ENCODE data around the gene ABR.

The ABR gene

DNA sequence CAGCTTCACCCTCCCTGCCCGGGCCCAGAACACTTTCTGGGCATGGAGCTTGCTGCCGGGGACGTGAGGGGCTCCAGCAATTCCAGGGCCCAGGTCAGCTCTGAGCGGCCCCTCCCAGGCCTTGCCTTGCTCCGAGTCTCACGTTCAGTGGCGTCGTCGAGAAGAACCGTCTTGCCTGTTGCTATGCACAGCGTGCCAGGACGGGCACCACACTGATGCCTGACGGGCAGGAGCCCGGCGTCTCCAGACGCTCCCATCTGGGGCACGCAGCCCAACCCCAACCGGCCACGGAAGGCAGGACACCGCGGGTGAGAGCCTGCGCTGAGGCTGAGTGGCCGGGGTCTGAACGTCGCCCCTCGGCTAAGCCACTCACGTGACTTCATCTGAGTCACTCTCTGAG is 155.7 kb downstream of the ABR start:
- Histone ChIP-seq H3K9me2 (replicated peaks; ENCODE audit: low read depth, low read length) (no peaks in the 10 kb centered on the region), H3K27me3 (ENCODE audit: insufficient read depth, low read length, poor library complexity, severe bottlenecking) (no peaks in the 10 kb centered on the region), H3K4me3 (ENCODE audit: low read length, poor library complexity, severe bottlenecking) (no peak overlapping the region), H2AFZ (ENCODE audit: low read length) (no peak overlapping the region), H3K9ac (ENCODE audit: low read depth, low read length, poor library complexity, severe bottlenecking) (no peak overlapping the region), H3K79me2 (ENCODE audit: insufficient read depth, low read length) (no peaks in the 10 kb centered on the region), H4K20me1 (ENCODE audit: insufficient read depth, low read length, poor library complexity, severe bottlenecking) (no peaks in the 10 kb centered on the region), H3K36me3 (ENCODE audit: insufficient read depth, low read length) (no peaks in the 10 kb centered on the region), H3K4me2 (ENCODE audit: low read depth, low read length, poor library complexity, severe bottlenecking) (no peak overlapping the region), H3K4me1 (ENCODE audit: insufficient read depth, low read length, poor library complexity, severe bottlenecking) (no peaks in the 10 kb centered on the region), H3F3A (ENCODE audit: low read depth) (no peaks in the 10 kb centered on the region), H3K9me3 (ENCODE audit: insufficient read depth, low read depth, low read length) (no peaks in the 10 kb centered on the region)
- TF ChIP-seq CTCF (conservative IDR thresholded peaks at IDR 0.05; ENCODE audit: low read length) (no peak), EZH2phosphoT487 (IDR thresholded peaks at IDR 0.05; ENCODE audit: borderline replicate concordance) (no peak)

GRCh38 chr17:1022278-1023024 is 157.3 kb downstream of the ABR start:
- H4K20me1 ChIP-seq (ENCODE audit: insufficient read depth, low read length, poor library complexity, severe bottlenecking) = no peaks in the 10 kb centered on the region
- H3F3A ChIP-seq (ENCODE audit: low read depth) = no peaks in the 10 kb centered on the region
- no peaks in the 10 kb centered on the region for H3K79me2 ChIP-seq (ENCODE audit: insufficient read depth, low read length)
- no peak overlapping the region for H3K4me3 ChIP-seq (ENCODE audit: low read length, poor library complexity, severe bottlenecking)
- no peaks in the 10 kb centered on the region for H3K36me3 ChIP-seq (ENCODE audit: insufficient read depth, low read length)
- H3K4me2 ChIP-seq (ENCODE audit: low read depth, low read length, poor library complexity, severe bottlenecking) = no peak overlapping the region
- H2AFZ ChIP-seq (ENCODE audit: low read length) = no peak overlapping the region
- no peaks in the 10 kb centered on the region for H3K9me2 ChIP-seq (replicated peaks; ENCODE audit: low read depth, low read length)
- H3K9me3 ChIP-seq (ENCODE audit: insufficient read depth, low read depth, low read length) = no peaks in the 10 kb centered on the region
- H3K27me3 ChIP-seq (ENCODE audit: insufficient read depth, low read length, poor library complexity, severe bottlenecking) = no peaks in the 10 kb centered on the region
- H3K4me1 ChIP-seq (ENCODE audit: insufficient read depth, low read length, poor library complexity, severe bottlenecking) = no peaks in the 10 kb centered on the region
- H3K9ac ChIP-seq (ENCODE audit: low read depth, low read length, poor library complexity, severe bottlenecking) = no peak overlapping the region
- TF ChIP-seq CTCF (conservative IDR thresholded peaks at IDR 0.05; ENCODE audit: low read length) = no peak
- no peak for TF ChIP-seq EZH2phosphoT487 (IDR thresholded peaks at IDR 0.05; ENCODE audit: borderline replicate concordance)

DNA sequence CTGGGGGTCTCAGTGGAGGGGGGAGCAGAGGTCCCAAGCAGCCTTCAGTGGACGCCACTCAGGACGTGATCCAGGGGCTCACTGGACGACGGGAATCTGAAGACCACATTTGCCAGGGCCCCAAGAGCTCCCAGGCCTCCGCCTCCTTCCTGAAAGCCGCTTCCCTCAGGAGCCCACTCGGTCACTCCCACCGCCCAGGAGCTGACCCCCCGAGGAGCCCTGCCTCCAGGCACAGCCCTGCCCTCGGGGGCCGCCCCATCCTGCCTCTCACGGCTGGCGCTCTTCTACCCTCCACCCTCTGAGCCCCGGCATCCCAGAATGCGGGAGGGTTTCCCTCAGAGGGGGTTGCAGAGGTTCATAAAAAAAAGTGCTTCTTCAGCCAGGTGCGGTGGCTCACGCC is 158.6 kb downstream of the ABR start:
- H3K4me3 ChIP-seq (ENCODE audit: low read length, poor library complexity, severe bottlenecking) = no peak overlapping the region
- no peaks in the 10 kb centered on the region for H3K27me3 ChIP-seq (ENCODE audit: insufficient read depth, low read length, poor library complexity, severe bottlenecking)
- H2AFZ ChIP-seq (ENCODE audit: low read length) = no peak overlapping the region
- no peaks in the 10 kb centered on the region for H3K9me3 ChIP-seq (ENCODE audit: insufficient read depth, low read depth, low read length)
- H3K4me1 ChIP-seq (ENCODE audit: insufficient read depth, low read length, poor library complexity, severe bottlenecking) = no peaks in the 10 kb centered on the region
- no peaks in the 10 kb centered on the region for H3K9me2 ChIP-seq (replicated peaks; ENCODE audit: low read depth, low read length)
- no peaks in the 10 kb centered on the region for H3K36me3 ChIP-seq (ENCODE audit: insufficient read depth, low read length)
- TF ChIP-seq CTCF (conservative IDR thresholded peaks at IDR 0.05; ENCODE audit: low read length) (no peak), EZH2phosphoT487 (IDR thresholded peaks at IDR 0.05; ENCODE audit: borderline replicate concordance) (no peak)
- no peak overlapping the region for H3K9ac ChIP-seq (ENCODE audit: low read depth, low read length, poor library complexity, severe bottlenecking)
- no peaks in the 10 kb centered on the region for H3F3A ChIP-seq (ENCODE audit: low read depth)
- no peaks in the 10 kb centered on the region for H3K79me2 ChIP-seq (ENCODE audit: insufficient read depth, low read length)
- H3K4me2 ChIP-seq (ENCODE audit: low read depth, low read length, poor library complexity, severe bottlenecking) = no peak overlapping the region
- H4K20me1 ChIP-seq (ENCODE audit: insufficient read depth, low read length, poor library complexity, severe bottlenecking) = no peaks in the 10 kb centered on the region

All from Loucy (cell line).